OCI-LY3 (cell line): ENCODE data around the gene NUP153.

Experiments used
- H2AFZ ChIP-seq: fragments of 200-600, 300-600 bp; shearing (Covaris generic); 2 replicates; pipeline ENCODE4 v1.6.0; 2014; ENCODE audit warnings: antibody characterized with exemption, low read depth, low read length
- H3K27ac ChIP-seq: fragments of 200-600, 300-600 bp; sonication (generic); 2 replicates; pipeline ENCODE4 v1.5.1; 2014; ENCODE audit warnings: mild to moderate bottlenecking, low read length, moderate library complexity, mixed read lengths
- H3K27me3 ChIP-seq: fragments of 200-600, 300-600 bp; sonication (generic); 2 replicates; pipeline ENCODE4 v1.6.1; 2014; ENCODE audit warnings: low read depth, low read length, mixed read lengths
- H3K36me3 ChIP-seq: fragments of 200-600, 300-600 bp; sonication (generic); replicated peaks from 2 replicates; pipeline ENCODE3; 2014; ENCODE audit warnings: low read depth, low read length, mixed read lengths
- H3K4me1 ChIP-seq: fragments of 300-600, 200-600 bp; sonication (generic); 2 replicates; pipeline ENCODE4 v1.6.1; 2014; ENCODE audit warnings: low read length, mixed read lengths
- H3K4me2 ChIP-seq: fragments of 200-600, 300-600 bp; sonication (generic); 2 replicates; pipeline ENCODE4 v1.6.1; 2014; ENCODE audit warnings: low read length, mixed read lengths
- H3K4me3 ChIP-seq: fragments of 300-600, 200-600 bp; sonication (generic); 2 replicates; pipeline ENCODE4 v1.5.1; 2014; ENCODE audit warnings: antibody characterized with exemption, mild to moderate bottlenecking, low read length, moderate library complexity
- H3K79me2 ChIP-seq: fragments of 300-600, 200-600 bp; shearing (Covaris generic); 2 replicates; pipeline ENCODE4 v1.6.1; 2014; ENCODE audit warnings: mild to moderate bottlenecking, low read length, mixed read lengths
- H3K9ac ChIP-seq: fragments of 300-600, 200-600 bp; shearing (Covaris generic); 2 replicates; pipeline ENCODE4 v1.6.0; 2014; ENCODE audit warnings: mild to moderate bottlenecking, low read length, moderate library complexity
- H3K9me3 ChIP-seq: fragments of 200-600, 300-600 bp; shearing (Covaris generic); 2 replicates; pipeline ENCODE4 v1.6.1; 2014; ENCODE audit warnings: low read length, mixed read lengths; ENCODE audit not compliant: insufficient read depth
- H4K20me1 ChIP-seq: fragments of 200-600, 300-600 bp; sonication (generic); 2 replicates; pipeline ENCODE4 v1.6.1; 2016; ENCODE audit warnings: low read length, mixed read lengths; ENCODE audit not compliant: insufficient read depth
- CTCF ChIP-seq: fragments of 200-600, 300-600 bp; sonication (generic); IDR thresholded peaks from 2 replicates; pipeline ENCODE4 v1.5.1; 2014; ENCODE audit warnings: antibody characterized with exemption, low read length, low read depth
- EZH2phosphoT487 ChIP-seq: fragments of 200-600 bp; shearing (Covaris generic); IDR thresholded peaks from 2 replicates; pipeline ENCODE4 v1.6.1; 2018; ENCODE audit warnings: antibody characterized with exemption, mixed run types, low read depth

NUP153 gene

GRCh38 chr6:17574866-17575560, 131.7 kb downstream of the NUP153 start:
- Histone ChIP-seq H3K27me3 (no peaks in the 10 kb centered on the region), H4K20me1 (no peaks in the 10 kb centered on the region), H3K9ac (no peak overlapping the region), H2AFZ (no peak overlapping the region), H3K4me3 (no peak overlapping the region), H3K4me2 (no peak overlapping the region), H3K4me1 (no peaks in the 10 kb centered on the region), H3K36me3 (no peaks in the 10 kb centered on the region), H3K27ac (no peak overlapping the region), H3K9me3 (no peaks in the 10 kb centered on the region), H3K79me2 (no peaks in the 10 kb centered on the region)
- TF ChIP-seq CTCF (no peak), EZH2phosphoT487 (no peak)

- Histone ChIP-seq H4K20me1 (no peaks in the 10 kb centered on the region), H3K4me2 (no peak overlapping the region), H3K79me2 (no peaks in the 10 kb centered on the region), H3K36me3 (no peaks in the 10 kb centered on the region), H3K4me3 (no peak overlapping the region), H3K4me1 (no peaks in the 10 kb centered on the region), H2AFZ (no peak overlapping the region), H3K9me3 (no peaks in the 10 kb centered on the region), H3K27ac (no peak overlapping the region), H3K27me3 (no peaks in the 10 kb centered on the region), H3K9ac (no peak overlapping the region)
- no peak for TF ChIP-seq EZH2phosphoT487
- TF ChIP-seq CTCF = no peak
Observed at GRCh38 chr6:17565399-17565798, 141.3 kb downstream of the NUP153 start.
